ENCODE results near the gene ADGRA3. TPM values are rescaled to one million over a fixed set of nuclear protein-coding genes. Genes with fewer than 3 reads are reported as not detected.

Gene ADGRA3
- total and polyA plus RNA-seq, 2 donors (not counting 3 experiments of a cell fraction or from before 2014, with no cell fraction given), result 17.2 to 36.2 TPM

- no peaks in the 10 kb centered on the region for H3K4me1 ChIP-seq (ENCODE audit: control insufficient read depth, extremely low read depth, insufficient read depth, low read length)
- no peaks in the 10 kb centered on the region for H3K79me2 ChIP-seq (ENCODE audit: control insufficient read depth, insufficient read depth, low read length)
- no TSS peak for BruUV-seq (replicated peaks)
- no peak overlapping the region for H3K4me2 ChIP-seq (ENCODE audit: insufficient read depth, low read length)
- no peaks in the 10 kb centered on the region for H4K20me1 ChIP-seq (replicated peaks; ENCODE audit: control insufficient read depth, extremely low read depth, insufficient read depth, low read length)
- TF ChIP-seq FOS (IDR thresholded peaks at IDR 0.05; ENCODE audit: borderline replicate concordance, insufficient read depth, low read length) (no peak), POLR2AphosphoS5 (IDR thresholded peaks at IDR 0.05; ENCODE audit: insufficient read depth, low read depth, low read length) (no peak), GATA2 (IDR thresholded peaks at IDR 0.05; ENCODE audit: insufficient read depth, insufficient read length, low read depth, low read length) (no peak), MYC (IDR thresholded peaks at IDR 0.05; ENCODE audit: low read depth, low read length) (no peak), POLR2A (IDR thresholded peaks at IDR 0.05; ENCODE audit: low read depth, low read length) (no peak), JUN (IDR thresholded peaks at IDR 0.05; ENCODE audit: borderline replicate concordance, insufficient read depth, insufficient read length, low read depth) (no peak)
- TF ChIP-seq, protein P1, sequence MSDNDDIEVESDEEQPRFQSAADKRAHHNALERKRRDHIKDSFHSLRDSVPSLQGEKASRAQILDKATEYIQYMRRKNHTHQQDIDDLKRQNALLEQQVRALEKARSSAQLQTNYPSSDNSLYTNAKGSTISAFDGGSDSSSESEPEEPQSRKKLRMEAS (IDR thresholded peaks at IDR 0.05; ENCODE audit: insufficient read depth, insufficient read length), result no peak
- H2AFZ ChIP-seq (ENCODE audit: low read depth, low read length), result no peak overlapping the region
- H3K9me3 ChIP-seq (replicated peaks; ENCODE audit: control insufficient read depth, insufficient read depth, low read length), result no peaks in the 10 kb centered on the region
- DNase-seq (ENCODE audit: low read depth, low spot score) (no peak), FAIRE-seq (no peak)
- H3K9ac ChIP-seq (replicated peaks; ENCODE audit: extremely low read depth, insufficient read depth, low read length), result no peak overlapping the region
- no peaks in the 10 kb centered on the region for H3K36me3 ChIP-seq (ENCODE audit: control insufficient read depth in 2 of 2, extremely low read depth in 1 of 2, insufficient read depth in 2 of 2, low read length in 2 of 2)
- no peak overlapping the region for H3K4me3 ChIP-seq (replicated peaks in 1 of 3; ENCODE audit: insufficient read depth in 1 of 3, low read depth in 1 of 3, low read length in 3 of 3)
- no peak overlapping the region for H3K27ac ChIP-seq (ENCODE audit: insufficient read depth, low read depth, low read length)
- H3K9me1 ChIP-seq (replicated peaks; ENCODE audit: control insufficient read depth, extremely low read depth, insufficient read depth, low read length), result no peaks in the 10 kb centered on the region
- dilution Hi-C loops (cut with MboI; ENCODE audit: extremely low pct_ligation_motif_present, low sequenced_read_pairs) (no loop called here), intact Hi-C loops (cut with micrococcal nuclease) (no loop called here)
- H3K27me3 ChIP-seq (ENCODE audit: control insufficient read depth in 2 of 2, insufficient read depth in 2 of 2, low read length in 2 of 2), result no peaks in the 10 kb centered on the region
- ChIA-PET POLR2A (no interaction called here), CTCF (no interaction called here)
Observed at GRCh38 chr4:22458098-22458497, 57.8 kb downstream of the ADGRA3 start.

- no peaks in the 10 kb centered on the region for H3K27me3 ChIP-seq (ENCODE audit: control insufficient read depth in 2 of 2, insufficient read depth in 2 of 2, low read length in 2 of 2)
- no peak for DNase-seq (ENCODE audit: low read depth, low spot score)
- intact Hi-C loops (cut with micrococcal nuclease), result no loop called here
- ChIA-PET CTCF (no interaction called here), POLR2A (no interaction called here)
- H3K9me1 ChIP-seq (replicated peaks; ENCODE audit: control insufficient read depth, extremely low read depth, insufficient read depth, low read length), result no peaks in the 10 kb centered on the region
- BruUV-seq (replicated peaks), result no TSS peak
- no peaks in the 10 kb centered on the region for H3K4me1 ChIP-seq (ENCODE audit: control insufficient read depth, extremely low read depth, insufficient read depth, low read length)
- H3K79me2 ChIP-seq (ENCODE audit: control insufficient read depth, insufficient read depth, low read length), result no peaks in the 10 kb centered on the region
- H3K4me3 ChIP-seq (replicated peaks in 1 of 3; ENCODE audit: insufficient read depth in 1 of 3, low read depth in 1 of 3, low read length in 3 of 3), result no peak overlapping the region
- H3K9me3 ChIP-seq (replicated peaks; ENCODE audit: control insufficient read depth, insufficient read depth, low read length), result no peaks in the 10 kb centered on the region
- H3K36me3 ChIP-seq (ENCODE audit: control insufficient read depth in 2 of 2, extremely low read depth in 1 of 2, insufficient read depth in 2 of 2, low read length in 2 of 2), result no peaks in the 10 kb centered on the region
- TF ChIP-seq, protein P1 (IDR thresholded peaks at IDR 0.05; ENCODE audit: insufficient read depth, insufficient read length), result no peak
- TF ChIP-seq MYC (IDR thresholded peaks at IDR 0.05; ENCODE audit: low read depth, low read length) (no peak), JUN (IDR thresholded peaks at IDR 0.05; ENCODE audit: borderline replicate concordance, insufficient read depth, insufficient read length, low read depth) (no peak), FOS (IDR thresholded peaks at IDR 0.05; ENCODE audit: borderline replicate concordance, insufficient read depth, low read length) (no peak), CTCF (IDR thresholded peaks at IDR 0.05; ENCODE audit: extremely low read depth in 1 of 2, insufficient read depth in 1 of 2, low read depth in 1 of 2, low read length in 2 of 2) (no peak), POLR2A (IDR thresholded peaks at IDR 0.05; ENCODE audit: low read depth, low read length) (no peak), POLR2AphosphoS5 (IDR thresholded peaks at IDR 0.05; ENCODE audit: insufficient read depth, low read depth, low read length) (no peak), GATA2 (IDR thresholded peaks at IDR 0.05; ENCODE audit: insufficient read depth, insufficient read length, low read depth, low read length) (no peak), EZH2 (IDR thresholded peaks at IDR 0.05; ENCODE audit: borderline replicate concordance, low read depth, low read length, severe bottlenecking) (no peak)
- no peak overlapping the region for H2AFZ ChIP-seq (ENCODE audit: low read depth, low read length)
- no peak overlapping the region for H3K4me2 ChIP-seq (ENCODE audit: insufficient read depth, low read length)
- H3K9ac ChIP-seq (replicated peaks; ENCODE audit: extremely low read depth, insufficient read depth, low read length), result no peak overlapping the region
- H3K27ac ChIP-seq (ENCODE audit: insufficient read depth, low read depth, low read length), result no peak overlapping the region
- no peak for FAIRE-seq
- H4K20me1 ChIP-seq (replicated peaks; ENCODE audit: control insufficient read depth, extremely low read depth, insufficient read depth, low read length), result no peaks in the 10 kb centered on the region
- dilution Hi-C loops (cut with MboI; ENCODE audit: extremely low pct_ligation_motif_present, low sequenced_read_pairs), result no loop called here
Observed at GRCh38 chr4:22457348-22457747, 58.5 kb downstream of the ADGRA3 start.

Measured in endothelial cell of umbilical vein (primary cell).